ENCODE measurements around the gene SHLD2. TPM values are rescaled to one million over a fixed set of nuclear protein-coding genes. Genes with fewer than 3 reads are reported as not detected.

Gene SHLD2
- total and polyA plus RNA-seq, 2 of the 4 experiments (the other 2 are of a cell fraction) = 10.6 to 19.9 TPM

DNA sequence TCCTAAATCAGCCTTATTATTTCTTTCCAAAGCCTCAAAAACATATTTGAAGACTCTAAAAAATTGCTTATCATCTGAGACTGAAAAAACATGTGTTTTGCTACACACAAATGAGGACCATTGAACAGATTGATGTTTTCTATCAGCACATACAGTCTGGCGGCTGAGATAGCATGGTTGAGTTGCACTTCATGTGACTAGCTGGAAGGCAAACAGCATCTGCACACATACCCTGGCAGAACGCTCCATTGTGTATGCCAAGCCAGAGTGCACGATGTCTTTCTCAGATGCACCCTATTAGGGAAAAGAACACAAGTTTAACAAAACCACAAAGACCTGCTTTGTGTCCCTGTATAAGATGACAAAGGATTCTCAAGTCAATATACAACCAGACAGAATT is 41.9 kb upstream of the SHLD2 start:
- peaks cover 5% of the 10 kb centered on the region; the same call in 1 of the 2 replicates for H4K20me1 ChIP-seq (ENCODE audit: insufficient read depth, low read length)
- TF ChIP-seq CHD1 (IDR thresholded peaks at IDR 0.05; ENCODE audit: low read depth, low read length) (no peak), BHLHE40 (IDR thresholded peaks at IDR 0.05; ENCODE audit: low read depth, low read length) (no peak), MAFK (IDR thresholded peaks at IDR 0.05; ENCODE audit: low read depth, low read length) (no peak), RAD21 (IDR thresholded peaks at IDR 0.05; ENCODE audit: low read length) (no peak), CEBPB (IDR thresholded peaks at IDR 0.05; ENCODE audit: low read depth, low read length) (no peak), RFX5 (IDR thresholded peaks at IDR 0.05; ENCODE audit: low read depth, low read length) (no peak), POLR2A (IDR thresholded peaks at IDR 0.05; ENCODE audit: low read depth, low read length) (no peak), RCOR1 (IDR thresholded peaks at IDR 0.05; ENCODE audit: insufficient replicate concordance, low read length) (no peak), SMC3 (IDR thresholded peaks at IDR 0.05; ENCODE audit: low read depth, low read length) (no peak)
- TF ChIP-seq, protein P1, sequence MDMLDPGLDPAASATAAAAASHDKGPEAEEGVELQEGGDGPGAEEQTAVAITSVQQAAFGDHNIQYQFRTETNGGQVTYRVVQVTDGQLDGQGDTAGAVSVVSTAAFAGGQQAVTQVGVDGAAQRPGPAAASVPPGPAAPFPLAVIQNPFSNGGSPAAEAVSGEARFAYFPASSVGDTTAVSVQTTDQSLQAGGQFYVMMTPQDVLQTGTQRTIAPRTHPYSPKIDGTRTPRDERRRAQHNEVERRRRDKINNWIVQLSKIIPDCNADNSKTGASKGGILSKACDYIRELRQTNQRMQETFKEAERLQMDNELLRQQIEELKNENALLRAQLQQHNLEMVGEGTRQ (IDR thresholded peaks at IDR 0.05; ENCODE audit: low read depth, low read length) = no peak
- TF ChIP-seq, protein P2, sequence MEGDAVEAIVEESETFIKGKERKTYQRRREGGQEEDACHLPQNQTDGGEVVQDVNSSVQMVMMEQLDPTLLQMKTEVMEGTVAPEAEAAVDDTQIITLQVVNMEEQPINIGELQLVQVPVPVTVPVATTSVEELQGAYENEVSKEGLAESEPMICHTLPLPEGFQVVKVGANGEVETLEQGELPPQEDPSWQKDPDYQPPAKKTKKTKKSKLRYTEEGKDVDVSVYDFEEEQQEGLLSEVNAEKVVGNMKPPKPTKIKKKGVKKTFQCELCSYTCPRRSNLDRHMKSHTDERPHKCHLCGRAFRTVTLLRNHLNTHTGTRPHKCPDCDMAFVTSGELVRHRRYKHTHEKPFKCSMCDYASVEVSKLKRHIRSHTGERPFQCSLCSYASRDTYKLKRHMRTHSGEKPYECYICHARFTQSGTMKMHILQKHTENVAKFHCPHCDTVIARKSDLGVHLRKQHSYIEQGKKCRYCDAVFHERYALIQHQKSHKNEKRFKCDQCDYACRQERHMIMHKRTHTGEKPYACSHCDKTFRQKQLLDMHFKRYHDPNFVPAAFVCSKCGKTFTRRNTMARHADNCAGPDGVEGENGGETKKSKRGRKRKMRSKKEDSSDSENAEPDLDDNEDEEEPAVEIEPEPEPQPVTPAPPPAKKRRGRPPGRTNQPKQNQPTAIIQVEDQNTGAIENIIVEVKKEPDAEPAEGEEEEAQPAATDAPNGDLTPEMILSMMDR (conservative IDR thresholded peaks at IDR 0.05; ENCODE audit: low read depth, low read length) = no peak
- dilution Hi-C loops (cut with HindIII; ENCODE audit: low sequenced_read_pairs, unreplicated experiment) (no loop called here), intact Hi-C loops (cut with micrococcal nuclease) (no loop called here), in situ Hi-C loops (cut with MboI; ENCODE audit: low sequenced_read_pairs) (no loop called here)
- H2AFZ ChIP-seq (replicated peaks; ENCODE audit: low read length, poor library complexity) = no peak overlapping the region
- H3K9me3 ChIP-seq (ENCODE audit: control insufficient read depth, insufficient read depth, low read length) = no peaks in the 10 kb centered on the region
- WGBS, 2 experiments (ENCODE audit: extremely low coverage in 2 of 2, insufficient read length in 1 of 2) = 67% methylated on average over 1 of the region's 3 CpGs; no CpG with 5 or more reads in 1 of the 2 experiments
- H3K36me3 ChIP-seq (ENCODE audit: control insufficient read depth, insufficient read depth, low read length) = peaks cover 34% of the 10 kb centered on the region
- peaks cover 0 to 25% of the 10 kb centered on the region in 2 experiments; a peak in 3 of 4 replicates for H3K79me1 ChIP-seq (ENCODE audit: low read depth in 1 of 2, low read length in 2 of 2)
- no peak overlapping the region for H3K23ac ChIP-seq (ENCODE audit: low read depth, low read length)
- H3K14ac ChIP-seq (replicated peaks; ENCODE audit: low read depth, low read length) = no peak overlapping the region
- no peak overlapping the region for H2BK120ac ChIP-seq (ENCODE audit: low read depth, low read length)
- H3K56ac ChIP-seq (ENCODE audit: extremely low read depth, insufficient read depth, low read length) = no peak overlapping the region
- no peak overlapping the region for H2AK9ac ChIP-seq (replicated peaks; ENCODE audit: low read depth, low read length, poor library complexity)
- H4K91ac ChIP-seq (ENCODE audit: insufficient read depth, low read depth, low read length) = no peak overlapping the region
- no TSS peak for BruUV-seq (replicated peaks)
- no peak overlapping the region for H3K4me3 ChIP-seq (ENCODE audit: insufficient read depth, low read depth, low read length)
- no peak for DNase-seq
- CTCF ChIA-PET = interaction anchor here (1.0 kb wide), 1 partner anchor 87 kb away, joined by 3 read pairs; no protein-coding TSS in a partner anchor
- no peak overlapping the region for H3K4me2 ChIP-seq (ENCODE audit: low read depth, low read length)
- H2BK5ac ChIP-seq (ENCODE audit: low read depth, low read length, poor library complexity, severe bottlenecking) = no peak overlapping the region
- no peak overlapping the region for H4K5ac ChIP-seq (ENCODE audit: low read depth, low read length)
- no peak overlapping the region for H3K27ac ChIP-seq (ENCODE audit: insufficient read depth, low read length)
- H4K8ac ChIP-seq (ENCODE audit: low read depth in 2 of 2, low read length in 2 of 2) = no peak overlapping the region
- no peak overlapping the region for H2AK5ac ChIP-seq (ENCODE audit: low read depth, low read length)
- ATAC-seq (ENCODE audit: low read depth) = no peak
- H3K27me3 ChIP-seq (ENCODE audit: control insufficient read depth, insufficient read depth, low read length) = no peaks in the 10 kb centered on the region
- H3K9ac ChIP-seq (ENCODE audit: low read depth, low read length) = no peak overlapping the region
- H2BK15ac ChIP-seq (ENCODE audit: low read depth, low read length) = no peak overlapping the region
- no peak overlapping the region for H3K18ac ChIP-seq (ENCODE audit: low read depth, low read length)
- H2BK20ac ChIP-seq (ENCODE audit: low read depth, low read length) = no peak overlapping the region
- POLR2A ChIA-PET (ENCODE audit: unreplicated experiment) = no interaction called here
- H3K9me1 ChIP-seq (ENCODE audit: insufficient read depth, low read length) = peaks cover 5% of the 10 kb centered on the region
- no peak overlapping the region for H3K4ac ChIP-seq (ENCODE audit: low read depth, low read length)
- peaks cover 9% of the 10 kb centered on the region for H3K4me1 ChIP-seq (ENCODE audit: control insufficient read depth, insufficient read depth, low read length)
